Loucy (cell line): ENCODE measurements around the gene TRAFD1.

ENCODE experiments used
- EZH2phosphoT487 ChIP-seq: fragments of 200-600 bp; IDR thresholded peaks from 2 replicates; pipeline ENCODE4 v1.6.1; 2018; ENCODE audit warnings: antibody characterized with exemption, mild to moderate bottlenecking, moderate library complexity, borderline replicate concordance
- TF ChIP-seq, protein P1 (sequence below): fragments of 200-600 bp; sonication (generic); conservative IDR thresholded peaks from 2 replicates; pipeline ENCODE4 v1.5.1; 2014; ENCODE audit warnings: mild to moderate bottlenecking, antibody characterized with exemption, low read length

DNA sequence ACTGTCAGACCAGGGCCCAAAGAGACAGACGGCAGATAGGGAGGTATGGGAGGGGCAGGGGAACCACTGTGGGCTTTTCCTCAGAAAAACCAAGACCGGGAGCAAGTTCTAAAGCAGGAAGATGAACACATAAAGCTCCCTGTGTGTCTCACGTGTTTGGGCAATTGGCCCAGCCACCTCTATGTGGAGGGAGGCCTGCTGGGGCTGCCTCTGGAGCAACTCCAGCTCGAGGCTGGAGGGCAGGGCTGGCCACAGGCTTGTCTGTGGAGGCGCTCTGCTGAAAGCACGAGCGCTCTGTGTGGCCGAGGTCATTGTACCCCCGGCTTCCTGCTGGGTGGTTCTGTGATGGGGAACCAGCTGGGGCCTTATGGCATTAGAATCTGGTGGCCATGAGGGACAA lies 36.4 kb downstream of the TRAFD1 start:
- TF ChIP-seq, protein P1, sequence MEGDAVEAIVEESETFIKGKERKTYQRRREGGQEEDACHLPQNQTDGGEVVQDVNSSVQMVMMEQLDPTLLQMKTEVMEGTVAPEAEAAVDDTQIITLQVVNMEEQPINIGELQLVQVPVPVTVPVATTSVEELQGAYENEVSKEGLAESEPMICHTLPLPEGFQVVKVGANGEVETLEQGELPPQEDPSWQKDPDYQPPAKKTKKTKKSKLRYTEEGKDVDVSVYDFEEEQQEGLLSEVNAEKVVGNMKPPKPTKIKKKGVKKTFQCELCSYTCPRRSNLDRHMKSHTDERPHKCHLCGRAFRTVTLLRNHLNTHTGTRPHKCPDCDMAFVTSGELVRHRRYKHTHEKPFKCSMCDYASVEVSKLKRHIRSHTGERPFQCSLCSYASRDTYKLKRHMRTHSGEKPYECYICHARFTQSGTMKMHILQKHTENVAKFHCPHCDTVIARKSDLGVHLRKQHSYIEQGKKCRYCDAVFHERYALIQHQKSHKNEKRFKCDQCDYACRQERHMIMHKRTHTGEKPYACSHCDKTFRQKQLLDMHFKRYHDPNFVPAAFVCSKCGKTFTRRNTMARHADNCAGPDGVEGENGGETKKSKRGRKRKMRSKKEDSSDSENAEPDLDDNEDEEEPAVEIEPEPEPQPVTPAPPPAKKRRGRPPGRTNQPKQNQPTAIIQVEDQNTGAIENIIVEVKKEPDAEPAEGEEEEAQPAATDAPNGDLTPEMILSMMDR, result no peak
- no peak for TF ChIP-seq EZH2phosphoT487
